OCI-LY7 (cell line): ENCODE data around the gene KDM4B. TPM values are rescaled to one million over a fixed set of nuclear protein-coding genes. Genes with fewer than 3 reads are reported as not detected.

Experiments
- BruUV-seq: library from RNA; stranded (reverse); fragments of 400-500 nt; replicated peaks from 2 replicates; lab custom pipeline; 2021; lab: Mats Ljungman, UMichigan
- CTCF ChIA-PET: fragments of 300-600 bp; sonication (Branson Sonifier 250); formaldehyde crosslinking; loops from one replicate; lab custom pipeline; 2022; ENCODE audit warnings: antibody characterized with exemption; ENCODE audit not compliant: unreplicated experiment; lab: Charles Lee
- POLR2A ChIA-PET: fragments of 300-600 bp; sonication (Branson Sonifier 250); formaldehyde crosslinking; loops from one replicate; lab custom pipeline; 2022; ENCODE audit warnings: antibody characterized with exemption; lab: Charles Lee
- DNase-seq: peaks from one replicate; pipeline ENCODE4 v3.0.0-alpha.2; 2015; ENCODE audit warnings: low spot score
- H2AFZ ChIP-seq: fragments of 200-600 bp; sonication (generic), shearing (Covaris generic); 2 replicates; pipeline ENCODE4 v1.6.1; 2014; ENCODE audit warnings: mild to moderate bottlenecking, antibody characterized with exemption, low read length, moderate library complexity
- H3K27ac ChIP-seq: fragments of 200-600 bp; sonication (generic); 2 replicates; pipeline ENCODE4 v1.5.1; 2014; ENCODE audit warnings: mixed run types, low read depth, mild to moderate bottlenecking, moderate library complexity, low read length, inconsistent platforms; ENCODE audit not compliant: poor library complexity, severe bottlenecking
- H3K36me3 ChIP-seq: fragments of 200-600 bp; sonication (generic); 2 replicates; pipeline ENCODE4 v1.6.1; 2014; ENCODE audit warnings: mild to moderate bottlenecking, antibody characterized with exemption, low read length, moderate library complexity, mixed read lengths; ENCODE audit not compliant: insufficient read depth
- H3K4me1 ChIP-seq: fragments of 200-600 bp; sonication (generic); 2 replicates; pipeline ENCODE4 v1.5.1; 2014; ENCODE audit warnings: mild to moderate bottlenecking, low read length; ENCODE audit not compliant: insufficient read depth, poor library complexity, severe bottlenecking
- H3K4me2 ChIP-seq: fragments of 200-600 bp; sonication (generic); 2 replicates; pipeline ENCODE4 v1.6.1; 2014; ENCODE audit warnings: mild to moderate bottlenecking, low read length
- H3K4me3 ChIP-seq: fragments of 200-600 bp; sonication (generic); 2 replicates; pipeline ENCODE4 v1.5.1; 2014; ENCODE audit warnings: mild to moderate bottlenecking, low read depth, low read length; ENCODE audit not compliant: poor library complexity, severe bottlenecking
- H3K79me2 ChIP-seq: fragments of 200-600 bp; sonication (generic); 2 replicates; pipeline ENCODE4 v1.6.1; 2016; ENCODE audit warnings: low read depth, mild to moderate bottlenecking, low read length, moderate library complexity, mixed read lengths; ENCODE audit not compliant: insufficient read depth
- H3K9me2 ChIP-seq: fragments of 200-600 bp; sonication (generic); 2 replicates; pipeline ENCODE4 v1.6.1; 2016; ENCODE audit warnings: mild to moderate bottlenecking, low read length, mixed read lengths; ENCODE audit not compliant: insufficient read depth
- H3K9me3 ChIP-seq: fragments of 200-600 bp; sonication (generic); 2 replicates; pipeline ENCODE4 v1.6.1; 2014; ENCODE audit warnings: mild to moderate bottlenecking, mixed run types, low read length, mixed read lengths
- H4K20me1 ChIP-seq: fragments of 200-600 bp; sonication (generic); 2 replicates; pipeline ENCODE4 v1.6.1; 2014; ENCODE audit warnings: mild to moderate bottlenecking, antibody characterized with exemption, low read length, moderate library complexity, mixed read lengths; ENCODE audit not compliant: insufficient read depth
- CTCF ChIP-seq: fragments of 200-600 bp; sonication (generic); conservative IDR thresholded peaks from 2 replicates; pipeline ENCODE4 v1.5.1; 2014; ENCODE audit warnings: mild to moderate bottlenecking, antibody characterized with exemption, low read length, moderate library complexity, mixed read lengths
- EZH2phosphoT487 ChIP-seq: fragments of 200-600 bp; sonication (generic); IDR thresholded peaks from 2 replicates; pipeline ENCODE4 v1.6.1; 2018; ENCODE audit warnings: low read depth, borderline replicate concordance, mild to moderate bottlenecking, mixed run types, antibody characterized with exemption, low read length, moderate library complexity, mixed read lengths
- intact Hi-C: fragments of 100-400 bp; cut with micrococcal nuclease; formaldehyde crosslinking; loops from one replicate; pipeline ENCODE4 v1.10.0; 2022; ENCODE audit not compliant: unreplicated experiment
- total RNA-seq, 2 experiments: library from RNA; depleted of rRNA in 1 of 2; stranded (reverse); fragments of >200 nt in 1 of 2; shearing (Covaris generic) in 1 of 2; gene quantifications; 2 replicates each; pipeline ENCODE4 v1.2.3, GENCODE V29; 2014 to 2022

The KDM4B gene
- total RNA-seq, 2 experiments from 2014 or later = 24.3 to 44.2 TPM

- ChIA-PET CTCF (no interaction called here), POLR2A (no interaction called here)
- intact Hi-C loops = loop anchor here (10.0 kb wide), 1 partner anchor 308 kb away; the partner anchor contains the start of gene DPP9
- Histone ChIP-seq H2AFZ (no peak overlapping the region), H3K4me3 (no peak overlapping the region), H3K79me2 (no peaks in the 10 kb centered on the region), H4K20me1 (no peaks in the 10 kb centered on the region), H3K4me1 (peaks cover 7% of the 10 kb centered on the region), H3K36me3 (peaks cover 7% of the 10 kb centered on the region; the same call in 1 of the 2 replicates), H3K9me3 (no peaks in the 10 kb centered on the region), H3K9me2 (no peaks in the 10 kb centered on the region), H3K4me2 (no peak overlapping the region), H3K27ac (no peak overlapping the region)
- no peak for TF ChIP-seq EZH2phosphoT487
- no peak for TF ChIP-seq CTCF
- no TSS peak for BruUV-seq
- DNase-seq = no peak
These were observed 63.4 kb downstream of the KDM4B start for GRCh38 chr19:5032101-5032967.

GRCh38 chr19:5035105-5035761, 66.3 kb downstream of the KDM4B start:
- no peak for DNase-seq
- H3K27ac ChIP-seq = no peak overlapping the region
- CTCF ChIA-PET = no interaction called here
- H3K9me2 ChIP-seq = no peaks in the 10 kb centered on the region
- H3K79me2 ChIP-seq = no peaks in the 10 kb centered on the region
- peaks cover 7% of the 10 kb centered on the region; the same call in 1 of the 2 replicates for H3K36me3 ChIP-seq
- H3K9me3 ChIP-seq = no peaks in the 10 kb centered on the region
- peaks cover 7% of the 10 kb centered on the region for H3K4me1 ChIP-seq
- no peak overlapping the region for H3K4me2 ChIP-seq
- no peak overlapping the region for H2AFZ ChIP-seq
- no peak overlapping the region for H3K4me3 ChIP-seq
- no TSS peak for BruUV-seq
- intact Hi-C loops = loop anchor here (10.0 kb wide), 1 partner anchor 310 kb away; the partner anchor contains the start of gene DPP9
- POLR2A ChIA-PET = no interaction called here
- TF ChIP-seq EZH2phosphoT487 (no peak), CTCF (no peak)
- H4K20me1 ChIP-seq = no peaks in the 10 kb centered on the region
